ENCODE results near the gene FZD8.

DNA sequence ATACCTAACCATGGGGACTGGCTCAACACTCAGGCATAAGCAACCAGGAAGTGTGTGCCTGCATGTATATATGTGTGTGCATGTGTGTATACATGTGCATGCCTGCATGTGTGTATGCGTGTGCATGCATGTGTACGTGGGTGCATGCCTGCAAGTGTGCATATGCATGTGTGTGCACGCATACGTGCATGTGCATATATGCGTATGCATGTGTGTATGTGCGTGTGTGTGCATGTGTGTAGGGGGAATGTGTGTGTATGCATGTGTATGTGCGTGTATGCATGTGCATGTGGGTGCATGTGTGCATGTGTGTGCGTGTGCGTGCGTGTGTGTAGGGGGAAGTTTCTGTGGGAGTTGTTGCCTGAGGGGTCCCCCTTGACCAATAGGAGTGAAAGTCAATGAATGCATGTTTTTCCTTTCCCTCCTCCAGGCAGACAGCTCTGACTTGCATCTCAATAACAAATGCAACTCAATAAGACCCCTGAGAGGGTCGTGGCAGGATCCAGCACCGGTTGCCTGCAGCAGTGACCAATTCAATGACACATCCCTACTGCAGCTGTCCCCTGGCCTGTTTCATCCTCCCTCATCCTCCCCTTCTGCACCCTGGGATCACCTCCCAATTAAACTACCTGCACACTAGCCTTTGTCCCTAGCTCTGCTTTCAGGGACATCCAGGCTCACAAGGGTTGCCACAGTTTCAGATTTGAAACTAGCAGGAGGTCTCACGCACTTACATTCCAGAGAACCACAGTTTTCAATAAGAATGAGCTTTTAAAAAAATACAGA, 27.0 kb upstream of the FZD8 start:
- TF ChIP-seq POLR2A (IDR thresholded peaks at IDR 0.05): no peak
- TF ChIP-seq, protein P1, sequence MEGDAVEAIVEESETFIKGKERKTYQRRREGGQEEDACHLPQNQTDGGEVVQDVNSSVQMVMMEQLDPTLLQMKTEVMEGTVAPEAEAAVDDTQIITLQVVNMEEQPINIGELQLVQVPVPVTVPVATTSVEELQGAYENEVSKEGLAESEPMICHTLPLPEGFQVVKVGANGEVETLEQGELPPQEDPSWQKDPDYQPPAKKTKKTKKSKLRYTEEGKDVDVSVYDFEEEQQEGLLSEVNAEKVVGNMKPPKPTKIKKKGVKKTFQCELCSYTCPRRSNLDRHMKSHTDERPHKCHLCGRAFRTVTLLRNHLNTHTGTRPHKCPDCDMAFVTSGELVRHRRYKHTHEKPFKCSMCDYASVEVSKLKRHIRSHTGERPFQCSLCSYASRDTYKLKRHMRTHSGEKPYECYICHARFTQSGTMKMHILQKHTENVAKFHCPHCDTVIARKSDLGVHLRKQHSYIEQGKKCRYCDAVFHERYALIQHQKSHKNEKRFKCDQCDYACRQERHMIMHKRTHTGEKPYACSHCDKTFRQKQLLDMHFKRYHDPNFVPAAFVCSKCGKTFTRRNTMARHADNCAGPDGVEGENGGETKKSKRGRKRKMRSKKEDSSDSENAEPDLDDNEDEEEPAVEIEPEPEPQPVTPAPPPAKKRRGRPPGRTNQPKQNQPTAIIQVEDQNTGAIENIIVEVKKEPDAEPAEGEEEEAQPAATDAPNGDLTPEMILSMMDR (IDR thresholded peaks at IDR 0.05): no peak
- TF ChIP-seq POLR2AphosphoS5 (IDR thresholded peaks at IDR 0.05): no peak
- TF ChIP-seq EP300 (IDR thresholded peaks at IDR 0.05): no peak
